H9 (cell line): ENCODE results near the gene CES2. TPM values are rescaled to one million over a fixed set of nuclear protein-coding genes. Genes with fewer than 3 reads are reported as not detected.
"Not testable (repeated sequence)": the region's sequence is repeated elsewhere in the genome, so short reads cannot be mapped to it uniquely, and the experiment has no call there.

Experiments used
- DNase-seq: peaks from one replicate; pipeline ENCODE4 v3.0.0-alpha.2; 2017
- H2AFZ ChIP-seq: one replicate; pipeline ENCODE4 v1.6.1; 2013; ENCODE audit warnings: mild to moderate bottlenecking, low read length, control low read depth, moderate library complexity
- H2AK5ac ChIP-seq: 2 replicates; pipeline ENCODE4 v1.6.1; 2013; ENCODE audit warnings: low read length, control low read depth, mixed read lengths; ENCODE audit not compliant: insufficient read length
- H2BK120ac ChIP-seq: one replicate; pipeline ENCODE4 v1.6.1; 2013; ENCODE audit warnings: low read depth, mild to moderate bottlenecking, low read length, control low read depth, inconsistent platforms; ENCODE audit not compliant: poor library complexity, severe bottlenecking
- H2BK12ac ChIP-seq: 2 replicates; pipeline ENCODE4 v1.6.1; 2013; ENCODE audit warnings: low read length, control low read depth, mixed read lengths, low read depth; ENCODE audit not compliant: insufficient read length
- H2BK15ac ChIP-seq: 2 replicates; pipeline ENCODE4 v1.6.1; 2013; ENCODE audit warnings: low read depth, low read length, control low read depth
- H2BK20ac ChIP-seq: one replicate; pipeline ENCODE4 v1.6.1; 2013; ENCODE audit warnings: low read depth, mild to moderate bottlenecking, low read length, control low read depth, inconsistent platforms; ENCODE audit not compliant: poor library complexity, severe bottlenecking
- H2BK5ac ChIP-seq: 2 replicates; pipeline ENCODE4 v1.6.1; 2013; ENCODE audit warnings: low read length, control low read depth, mixed read lengths; ENCODE audit not compliant: insufficient read length
- H3K14ac ChIP-seq: 2 replicates; pipeline ENCODE4 v1.6.1; 2013; ENCODE audit warnings: low read length, control low read depth; ENCODE audit not compliant: insufficient read depth
- H3K18ac ChIP-seq: 2 replicates; pipeline ENCODE4 v1.6.1; 2013; ENCODE audit warnings: low read depth, mild to moderate bottlenecking, mixed read lengths, low read length, control low read depth; ENCODE audit not compliant: insufficient read length
- H3K23ac ChIP-seq: 2 replicates; pipeline ENCODE4 v1.6.1; 2013; ENCODE audit warnings: low read length, control low read depth, mixed read lengths, low read depth; ENCODE audit not compliant: insufficient read length
- H3K23me2 ChIP-seq: 2 replicates; pipeline ENCODE4 v1.6.1; 2013; ENCODE audit warnings: low read depth, mild to moderate bottlenecking, mixed read lengths, low read length, control low read depth; ENCODE audit not compliant: insufficient read length, poor library complexity, severe bottlenecking
- H3K27ac ChIP-seq: 2 replicates; pipeline ENCODE4 v1.5.1; 2013; ENCODE audit warnings: low read length, control low read depth, mixed read lengths, low read depth; ENCODE audit not compliant: insufficient read length
- H3K27me3 ChIP-seq: 2 replicates; pipeline ENCODE4 v1.6.1; 2013; ENCODE audit warnings: low read length, control low read depth, inconsistent platforms; ENCODE audit not compliant: insufficient read depth
- H3K4ac ChIP-seq: 2 replicates; pipeline ENCODE4 v1.6.1; 2013; ENCODE audit warnings: low read depth, mild to moderate bottlenecking, control low read depth, inconsistent platforms, low read length, moderate library complexity
- H3K4me1 ChIP-seq: 2 replicates; pipeline ENCODE4 v1.6.1; 2013; ENCODE audit warnings: low read length, control low read depth, inconsistent platforms; ENCODE audit not compliant: insufficient read depth
- H3K4me2 ChIP-seq: 2 replicates; pipeline ENCODE4 v1.6.1; 2013; ENCODE audit warnings: low read length, control low read depth, mixed read lengths; ENCODE audit not compliant: insufficient read length, insufficient read depth
- H3K56ac ChIP-seq: 2 replicates; pipeline ENCODE4 v1.6.1; 2013; ENCODE audit warnings: low read depth, mild to moderate bottlenecking, mixed read lengths, low read length, control low read depth; ENCODE audit not compliant: insufficient read length
- H3K79me1 ChIP-seq: 2 replicates; pipeline ENCODE4 v1.6.1; 2013; ENCODE audit warnings: low read depth, mild to moderate bottlenecking, moderate library complexity, low read length, control low read depth, inconsistent platforms; ENCODE audit not compliant: insufficient read depth, poor library complexity, severe bottlenecking
- H3K79me2 ChIP-seq: 2 replicates; pipeline ENCODE4 v1.6.1; 2013; ENCODE audit warnings: low read length, control low read depth, inconsistent platforms; ENCODE audit not compliant: insufficient read depth
- H3K9ac ChIP-seq: 2 replicates; pipeline ENCODE4 v1.6.1; 2013; ENCODE audit warnings: low read length, control low read depth, mixed read lengths; ENCODE audit not compliant: insufficient read length; ENCODE audit errors: extremely low read depth
- H3K9me3 ChIP-seq: one replicate; pipeline ENCODE4 v1.6.1; 2013; ENCODE audit warnings: low read depth, low read length, inconsistent platforms; ENCODE audit not compliant: control insufficient read depth
- H3T11ph ChIP-seq: one replicate; pipeline ENCODE4 v1.6.1; 2013; ENCODE audit warnings: mild to moderate bottlenecking, low read length, control low read depth, inconsistent platforms
- H4K20me1 ChIP-seq: one replicate; pipeline ENCODE4 v1.6.1; 2013; ENCODE audit not compliant: control insufficient read depth, insufficient read length, insufficient read depth
- H4K5ac ChIP-seq: 2 replicates; pipeline ENCODE4 v1.6.1; 2013; ENCODE audit warnings: low read depth, mild to moderate bottlenecking, mixed read lengths, low read length, control low read depth; ENCODE audit not compliant: insufficient read length
- H4K8ac ChIP-seq: replicated peaks from 2 replicates; pipeline ENCODE4 v1.6.1; 2013; ENCODE audit warnings: low read length, control low read depth, mixed read lengths, low read depth; ENCODE audit not compliant: insufficient read length
- H4K91ac ChIP-seq: 2 replicates; pipeline ENCODE4 v1.6.1; 2013; ENCODE audit warnings: low read depth, mild to moderate bottlenecking, moderate library complexity, mixed read lengths, low read length, control low read depth; ENCODE audit not compliant: insufficient read length
- H3K27ac Mint-ChIP-seq, 3 experiments: 2 replicates in 2 of 3; 3 replicates in 1 of 3; pipeline ENCODE4 v1.8.0; 2020 to 2021; ENCODE audit warnings: mixed read lengths in 3 of 3, mild to moderate bottlenecking in 1 of 3, moderate library complexity in 1 of 3
- H3K27me3 Mint-ChIP-seq: 2 replicates; pipeline ENCODE4 v1.8.0; 2021; ENCODE audit warnings: low read depth, mild to moderate bottlenecking, moderate library complexity, mixed read lengths
- H3K36me3 Mint-ChIP-seq, 3 experiments: 2 replicates in 2 of 3; 3 replicates in 1 of 3; pipeline ENCODE4 v1.8.0; 2020 to 2021; ENCODE audit warnings: low read depth in 3 of 3, mixed read lengths in 3 of 3; ENCODE audit not compliant: insufficient read depth in 1 of 3
- H3K4me1 Mint-ChIP-seq, 2 experiments: 2 replicates each; pipeline ENCODE4 v1.8.0; 2020; ENCODE audit warnings: mixed read lengths in 2 of 2
- H3K4me3 Mint-ChIP-seq, 2 experiments: 2 replicates in 1 of 2; 3 replicates in 1 of 2; pipeline ENCODE4 v1.8.0; 2020 to 2021; ENCODE audit warnings: mild to moderate bottlenecking in 2 of 2, mixed read lengths in 2 of 2, moderate library complexity in 1 of 2
- H3K9me3 Mint-ChIP-seq, 2 experiments: 2 replicates in 1 of 2; 3 replicates in 1 of 2; pipeline ENCODE4 v1.8.0; 2020; ENCODE audit warnings: mild to moderate bottlenecking in 2 of 2, mixed read lengths in 2 of 2, moderate library complexity in 1 of 2
- WGBS: extraction: QIAGEN DNeasy Blood & Tissue Kit; methylation state at CpG from one replicate; pipeline ENCODE4 v1.1.7; 2013; ENCODE audit warnings: missing lambda C conversion rate, low lambda C conversion rate, mixed read lengths; ENCODE audit not compliant: insufficient read length; ENCODE audit errors: extremely low coverage; 5-methylcytosine and 5-hydroxymethylcytosine counted together
- total RNA-seq: library from RNA; stranded (reverse); gene quantifications from 2 replicates; pipeline ENCODE4 v1.2.1, GENCODE V29; 2021

The CES2 gene
- total RNA-seq, 1 experiment from 2014 or later, result 28.2 TPM

DNA sequence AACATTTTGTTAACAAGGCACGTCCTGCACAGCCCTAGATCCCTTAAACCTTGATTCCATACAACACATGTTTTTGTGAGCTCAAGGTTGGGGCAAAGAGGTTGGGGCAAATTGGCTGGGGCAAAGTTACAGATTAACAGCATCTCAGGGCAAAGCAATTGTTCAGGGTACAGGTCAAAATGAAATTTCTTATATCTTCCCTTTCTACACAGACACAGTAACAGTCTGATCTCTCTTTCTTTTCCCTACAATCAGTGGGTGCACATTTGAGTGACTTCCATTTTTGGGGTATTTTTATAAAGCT lies 20.8 kb downstream of the CES2 start:
- H3K18ac ChIP-seq, H3K9ac ChIP-seq, H3K4me1 ChIP-seq, H2BK20ac ChIP-seq, H3K27ac ChIP-seq, H3K79me1 ChIP-seq, H3K23ac ChIP-seq, H3T11ph ChIP-seq, H3K4me2 ChIP-seq, H3K4ac ChIP-seq, H4K20me1 ChIP-seq, H3K14ac ChIP-seq, DNase-seq, H2BK5ac ChIP-seq, H4K91ac ChIP-seq, H2AK5ac ChIP-seq, H3K27me3 ChIP-seq, H2BK15ac ChIP-seq, H4K8ac ChIP-seq, H3K4me3 Mint-ChIP-seq, H2BK120ac ChIP-seq, H3K23me2 ChIP-seq, H3K79me2 ChIP-seq, H3K9me3 Mint-ChIP-seq, H3K56ac ChIP-seq, H3K9me3 ChIP-seq, H3K27ac Mint-ChIP-seq, H3K36me3 Mint-ChIP-seq, H4K5ac ChIP-seq, H2AFZ ChIP-seq, H2BK12ac ChIP-seq: not testable (repeated sequence)
- no CpG with 5 or more reads among the region's 1 CpG for WGBS
- H3K27me3 Mint-ChIP-seq, result peaks cover 18% of the 10 kb centered on the region
- H3K4me1 Mint-ChIP-seq, result peaks cover 10 to 18% of the 10 kb centered on the region in 2 experiments
